ENCODE results near the gene CIRBP. TPM values are rescaled to one million over a fixed set of nuclear protein-coding genes. Genes with fewer than 3 reads are reported as not detected.
A peak's percentile ranks its signal among the peaks of the same experiment; 100 is the strongest.

The CIRBP gene
- total and polyA plus RNA-seq, 9 of the 15 experiments (the other 6 are each of a cell fraction or from before 2014, with no cell fraction given): 20.5 to 327 (median 176) TPM

- TF ChIP-seq ADNP (tag; IDR thresholded peaks at IDR 0.05): no peak
- TF ChIP-seq CEBPB (tag; IDR thresholded peaks at IDR 0.05): peak; percentile 77
- peak in 1 of 2 experiments; percentile 19 for TF ChIP-seq E2F6 (IDR thresholded peaks at IDR 0.05; ENCODE audit: borderline replicate concordance in 1 of 2, extremely low read depth in 1 of 2, insufficient read depth in 1 of 2, insufficient read length in 1 of 2, low read depth in 1 of 2, low read length in 1 of 2, poor library complexity in 1 of 2, severe bottlenecking in 1 of 2)
- TF ChIP-seq ZNF175 (CRISPR knock-in tag; IDR thresholded peaks at IDR 0.05; ENCODE audit: low read depth): no peak
- peak in 1 of 3 experiments; percentile 50 for TF ChIP-seq YY1 (IDR thresholded peaks at IDR 0.05; ENCODE audit: borderline replicate concordance in 1 of 3, control insufficient read depth in 1 of 3, extremely low read depth in 1 of 3, insufficient read depth in 3 of 3, insufficient read length in 1 of 3, insufficient replicate concordance in 2 of 3, low read depth in 1 of 3, low read length in 2 of 3)
- peak; percentile 86 for TF ChIP-seq FIP1L1 (IDR thresholded peaks at IDR 0.05; ENCODE audit: low read depth, low read length, poor library complexity, severe bottlenecking)
- 0 out of 2 replicates have a peak, but pooled peaks have one; percentile 29 for TF ChIP-seq GATAD2A (IDR thresholded peaks at IDR 0.05)
- TF ChIP-seq SMC3 (conservative IDR thresholded peaks at IDR 0.05; ENCODE audit: insufficient read depth, low read depth, low read length): peak; percentile 88
- no peak for TF ChIP-seq ZNF324 (CRISPR knock-in tag; IDR thresholded peaks at IDR 0.05)
- peak; percentile 16; the same call in 1 of the 2 replicates for TF ChIP-seq VEZF1 (CRISPR knock-in tag; IDR thresholded peaks at IDR 0.05)
- TF ChIP-seq NCOA6 (IDR thresholded peaks at IDR 0.05): no peak
- TF ChIP-seq RB1 (IDR thresholded peaks at IDR 0.05; ENCODE audit: low read depth): peak; percentile 81
- peak; percentile 49; the same call in 1 of the 2 replicates for TF ChIP-seq CEBPG (CRISPR knock-in tag; IDR thresholded peaks at IDR 0.05)
- peak in 1 of 2 experiments; percentile 59; a peak in 1 of 4 replicates for TF ChIP-seq CEBPG (tag; conservative IDR thresholded peaks at IDR 0.05 in 1 of 2, IDR thresholded peaks at IDR 0.05 in 1 of 2)
- TF ChIP-seq SUPT5H (IDR thresholded peaks at IDR 0.05): no peak
- no peak for TF ChIP-seq RBM17 (IDR thresholded peaks at IDR 0.05; ENCODE audit: borderline replicate concordance, low read depth, low read length)
- TF ChIP-seq ARID2 (IDR thresholded peaks at IDR 0.05): peak; percentile 42; the same call in 1 of the 2 replicates
- peak; percentile 55 for TF ChIP-seq JUND (IDR thresholded peaks at IDR 0.05; ENCODE audit: borderline replicate concordance, low read depth, low read length)
- no peak for TF ChIP-seq JUND (tag; IDR thresholded peaks at IDR 0.05; ENCODE audit: borderline replicate concordance, low read depth, low read length)
- TF ChIP-seq BRD9 (IDR thresholded peaks at IDR 0.05; ENCODE audit: low read depth, partially characterized antibody): peak; percentile 40
- TF ChIP-seq HDAC6 (IDR thresholded peaks at IDR 0.05; ENCODE audit: low read depth, low read length): no peak
- 0 out of 4 replicates have a peak, but pooled peaks of 1 of the 2 experiments have one; percentile 34 for TF ChIP-seq KDM1A (IDR thresholded peaks at IDR 0.05)
- no peak for TF ChIP-seq ATF1 (CRISPR knock-in tag; IDR thresholded peaks at IDR 0.05)
- 0 out of 2 replicates have a peak, but pooled peaks have one; percentile 29 for TF ChIP-seq ATF1 (tag; IDR thresholded peaks at IDR 0.05)
These were observed 25.1 kb upstream of the CIRBP start (continued) for GRCh38 chr19:1243768-1244692.

All from K562 (cell line).